ENCODE results near the gene LRRC15. TPM values are rescaled to one million over a fixed set of nuclear protein-coding genes. Genes with fewer than 3 reads are reported as not detected.

LRRC15 gene
- total RNA-seq, 2 experiments from 2014 or later: not detected

- no TSS peak for BruUV-seq (replicated peaks)
- Histone ChIP-seq H3K79me2 (ENCODE audit: insufficient read depth, low read depth, low read length) (no peaks in the 10 kb centered on the region), H3K9me2 (ENCODE audit: insufficient read depth, low read length) (no peaks in the 10 kb centered on the region), H3K4me2 (ENCODE audit: low read length) (no peak overlapping the region), H3K4me3 (ENCODE audit: low read depth, low read length, poor library complexity, severe bottlenecking) (no peak overlapping the region), H3K27ac (ENCODE audit: low read depth, low read length, poor library complexity, severe bottlenecking) (no peak overlapping the region), H3K9me3 (ENCODE audit: low read length) (no peaks in the 10 kb centered on the region), H4K20me1 (ENCODE audit: insufficient read depth, low read length) (no peaks in the 10 kb centered on the region), H3K4me1 (ENCODE audit: insufficient read depth, low read length, poor library complexity, severe bottlenecking) (peaks cover 9% of the 10 kb centered on the region), H2AFZ (ENCODE audit: low read length) (no peak overlapping the region), H3K36me3 (ENCODE audit: insufficient read depth, low read length) (peaks cover 10% of the 10 kb centered on the region; the same call in 1 of the 2 replicates)
- CTCF ChIA-PET (ENCODE audit: unreplicated experiment): no interaction called here
- no peak for DNase-seq (ENCODE audit: low spot score)
- POLR2A ChIA-PET: interaction anchor here (0.7 kb wide), 1 partner anchor 13 kb away, joined by 4 read pairs; no protein-coding TSS in a partner anchor
- TF ChIP-seq CTCF (conservative IDR thresholded peaks at IDR 0.05; ENCODE audit: low read length) (no peak), EZH2phosphoT487 (IDR thresholded peaks at IDR 0.05; ENCODE audit: borderline replicate concordance, low read depth, low read length) (no peak)
- intact Hi-C loops (cut with micrococcal nuclease; ENCODE audit: unreplicated experiment): no loop called here
Observed at GRCh38 chr3:194401346-194401745, 31.8 kb upstream of the LRRC15 start.

GRCh38 chr3:194399874-194400411 is 30.4 kb upstream of the LRRC15 start:
- no peak overlapping the region for H2AFZ ChIP-seq (ENCODE audit: low read length)
- no peaks in the 10 kb centered on the region for H3K9me2 ChIP-seq (ENCODE audit: insufficient read depth, low read length)
- no peak overlapping the region for H3K4me2 ChIP-seq (ENCODE audit: low read length)
- intact Hi-C loops (cut with micrococcal nuclease; ENCODE audit: unreplicated experiment): no loop called here
- peak; percentile 32 for DNase-seq (ENCODE audit: low spot score)
- H3K36me3 ChIP-seq (ENCODE audit: insufficient read depth, low read length): no peaks in the 10 kb centered on the region
- H3K9me3 ChIP-seq (ENCODE audit: low read length): no peaks in the 10 kb centered on the region
- POLR2A ChIA-PET: interaction anchor here (0.6 to 0.7 kb wide), 3 partner anchors 10 to 561 kb away, joined by 3 to 4 read pairs (median 3); no protein-coding TSS in a partner anchor
- no peaks in the 10 kb centered on the region for H4K20me1 ChIP-seq (ENCODE audit: insufficient read depth, low read length)
- H3K79me2 ChIP-seq (ENCODE audit: insufficient read depth, low read depth, low read length): no peaks in the 10 kb centered on the region
- no TSS peak for BruUV-seq (replicated peaks)
- H3K27ac ChIP-seq (ENCODE audit: low read depth, low read length, poor library complexity, severe bottlenecking): no peak overlapping the region
- CTCF ChIA-PET (ENCODE audit: unreplicated experiment): no interaction called here
- H3K4me3 ChIP-seq (ENCODE audit: low read depth, low read length, poor library complexity, severe bottlenecking): no peak overlapping the region
- no peak for TF ChIP-seq CTCF (conservative IDR thresholded peaks at IDR 0.05; ENCODE audit: low read length)
- no peak for TF ChIP-seq EZH2phosphoT487 (IDR thresholded peaks at IDR 0.05; ENCODE audit: borderline replicate concordance, low read depth, low read length)
- H3K4me1 ChIP-seq (ENCODE audit: insufficient read depth, low read length, poor library complexity, severe bottlenecking): peaks cover 9% of the 10 kb centered on the region

- Histone ChIP-seq H3K9me2 (ENCODE audit: insufficient read depth, low read length) (no peaks in the 10 kb centered on the region), H3K79me2 (ENCODE audit: insufficient read depth, low read depth, low read length) (no peaks in the 10 kb centered on the region), H3K4me3 (ENCODE audit: low read depth, low read length, poor library complexity, severe bottlenecking) (no peak within 1 kb of the TSS), H3K4me2 (ENCODE audit: low read length) (no peak within 1 kb of the TSS), H4K20me1 (ENCODE audit: insufficient read depth, low read length) (no peaks in the 10 kb centered on the region), H2AFZ (ENCODE audit: low read length) (no peak within 1 kb of the TSS), H3K27ac (ENCODE audit: low read depth, low read length, poor library complexity, severe bottlenecking) (no peak within 1 kb of the TSS), H3K9me3 (ENCODE audit: low read length) (no peaks in the 10 kb centered on the region), H3K4me1 (ENCODE audit: insufficient read depth, low read length, poor library complexity, severe bottlenecking) (peaks cover 9% of the 10 kb centered on the region), H3K36me3 (ENCODE audit: insufficient read depth, low read length) (no peaks in the 10 kb centered on the region)
- TF ChIP-seq EZH2phosphoT487 (IDR thresholded peaks at IDR 0.05; ENCODE audit: borderline replicate concordance, low read depth, low read length) (no peak), CTCF (conservative IDR thresholded peaks at IDR 0.05; ENCODE audit: low read length) (no peak)
- intact Hi-C loops (cut with micrococcal nuclease; ENCODE audit: unreplicated experiment): no loop called here
- DNase-seq (ENCODE audit: low spot score): no peak
- ChIA-PET CTCF (ENCODE audit: unreplicated experiment) (no interaction called here), POLR2A (interaction anchor here (0.7 kb wide), 1 partner anchor 196 kb away, joined by 6 read pairs; no protein-coding TSS in a partner anchor)
- no TSS peak for BruUV-seq (replicated peaks)
Observed at GRCh38 chr3:194399166-194399565, 29.6 kb upstream of the LRRC15 start, which contains the start of gene GP5. GP5 (minus strand) TSS chr3:194399266; CDS start chr3:194398282, 984 bp downstream.
